SK-N-SH (cell line): ENCODE results near the gene ADCYAP1R1. TPM values are rescaled to one million over a fixed set of nuclear protein-coding genes. Genes with fewer than 3 reads are reported as not detected.

Experiments used
- CTCF ChIA-PET: fragments of 300-600, 350-600 bp; formaldehyde crosslinking; extraction: SDS; loops from one replicate; lab custom pipeline; 2021; lab: Yijun Ruan, JAX
- POLR2A ChIA-PET: fragments of 350-600 bp; sonication (Branson Sonifier 250); formaldehyde crosslinking; extraction: SDS; loops from one replicate; lab custom pipeline; 2020; ENCODE audit warnings: antibody characterized with exemption, inconsistent platforms; lab: Yijun Ruan, JAX
- DNase-seq: peaks from one replicate; pipeline ENCODE4 v3.0.0; 2012
- H2AFZ ChIP-seq: fragments of 200-600 bp; sonication (generic); 2 replicates; pipeline ENCODE4 v1.8.1; 2016; ENCODE audit warnings: antibody characterized with exemption, mild to moderate bottlenecking, low read depth
- H3F3A ChIP-seq: fragments of 200-600 bp; sonication (generic); replicated peaks from 2 replicates; pipeline ENCODE3; 2016; ENCODE audit warnings: antibody characterized with exemption, mild to moderate bottlenecking; ENCODE audit not compliant: insufficient read depth
- H3K27ac ChIP-seq, 2 experiments: fragments of 200-500 bp in 1 of 2; fragments of 200-600 bp in 1 of 2; sonication (Bioruptor generic) in 1 of 2; sonication (generic), shearing (Covaris generic) in 1 of 2; 2 replicates each; pipeline versions ENCODE4 v1.5.1 to v1.6.1; 2014 to 2016; ENCODE audit warnings: low read depth in 2 of 2, inconsistent platforms in 1 of 2, low read length in 1 of 2, mild to moderate bottlenecking in 1 of 2, mixed read lengths in 1 of 2
- H3K27me3 ChIP-seq: fragments of 200-600 bp; sonication (generic), shearing (Covaris generic); 2 replicates; pipeline ENCODE4 v1.6.1; 2016; ENCODE audit warnings: mixed run types; ENCODE audit not compliant: insufficient read depth
- H3K36me3 ChIP-seq, 2 experiments: fragments of 200-500 bp in 1 of 2; fragments of 200-600 bp in 1 of 2; sonication (Bioruptor generic) in 1 of 2; sonication (generic) in 1 of 2; replicated peaks in 1 of 2; 2 replicates each; pipeline versions ENCODE3 to v1.5.1; 2014 to 2016; ENCODE audit warnings: low read length in 1 of 2, mild to moderate bottlenecking in 1 of 2; ENCODE audit not compliant: insufficient read depth in 2 of 2, control insufficient read depth in 1 of 2
- H3K4me1 ChIP-seq, 2 experiments: fragments of 200-500 bp in 1 of 2; fragments of 200-600 bp in 1 of 2; sonication (Bioruptor generic) in 1 of 2; sonication (generic), shearing (Covaris generic) in 1 of 2; 2 replicates each; pipeline versions ENCODE4 v1.5.1 to v1.6.1; 2014 to 2016; ENCODE audit warnings: low read depth in 1 of 2, low read length in 1 of 2, mixed run types in 1 of 2; ENCODE audit not compliant: insufficient read depth in 2 of 2, control insufficient read depth in 1 of 2
- H3K4me2 ChIP-seq: fragments of 200-600 bp; sonication (generic), shearing (Covaris generic); 2 replicates; pipeline ENCODE4 v1.6.1; 2017; ENCODE audit warnings: mixed run types
- H3K4me3 ChIP-seq, 2 experiments: fragments of 200-500 bp in 1 of 2; fragments of 200-600 bp in 1 of 2; sonication (Bioruptor generic) in 1 of 2; sonication (generic), shearing (Covaris generic) in 1 of 2; 2 replicates each; pipeline versions ENCODE4 v1.5.1 to v1.8.1; 2014 to 2016; ENCODE audit warnings: low read depth in 2 of 2, inconsistent platforms in 1 of 2, low read length in 1 of 2, mild to moderate bottlenecking in 1 of 2, mixed read lengths in 1 of 2, moderate library complexity in 1 of 2
- H3K79me2 ChIP-seq: fragments of 200-600 bp; sonication (generic); 2 replicates; pipeline ENCODE4 v1.8.1; 2017; ENCODE audit warnings: mild to moderate bottlenecking; ENCODE audit not compliant: insufficient read depth
- H3K9ac ChIP-seq: fragments of 200-600 bp; sonication (generic); 2 replicates; pipeline ENCODE4 v1.6.1; 2017; ENCODE audit warnings: mixed run types
- H3K9me2 ChIP-seq: fragments of 200-600 bp; sonication (generic); 2 replicates; pipeline ENCODE4 v1.6.1; 2017; ENCODE audit warnings: mixed run types
- H3K9me3 ChIP-seq: fragments of 200-600 bp; sonication (generic); 2 replicates; pipeline ENCODE4 v1.6.1; 2017; ENCODE audit warnings: mixed run types, mild to moderate bottlenecking, moderate library complexity
- H4K20me1 ChIP-seq: fragments of 200-600 bp; sonication (generic); 2 replicates; pipeline ENCODE4 v1.6.1; 2017; ENCODE audit warnings: mild to moderate bottlenecking, mixed run types; ENCODE audit not compliant: insufficient read depth
- CHD2 ChIP-seq: fragments of 150-350 bp; IDR thresholded peaks from 2 replicates; pipeline ENCODE4 v1.6.1; 2018; ENCODE audit warnings: low read length; ENCODE audit not compliant: partially characterized antibody
- ELF1 ChIP-seq: IDR thresholded peaks from 2 replicates; pipeline ENCODE4 v1.4.0; 2012
- EP300 ChIP-seq, 2 experiments: IDR thresholded peaks; 2 replicates each; pipeline versions ENCODE4 v1.4.0 to v1.6.1; 2012; ENCODE audit warnings: borderline replicate concordance in 1 of 2, low read depth in 1 of 2, low read length in 1 of 2
- GABPA ChIP-seq: IDR thresholded peaks from 2 replicates; pipeline ENCODE4 v1.4.0; 2012; ENCODE audit warnings: low read depth, mild to moderate bottlenecking
- IRF3 ChIP-seq: fragments of 150-350 bp; IDR thresholded peaks from 2 replicates; pipeline ENCODE4 v1.6.1; 2016; ENCODE audit warnings: mild to moderate bottlenecking, low read depth, low read length
- MEF2A ChIP-seq: IDR thresholded peaks from 2 replicates; pipeline ENCODE4 v1.4.0; 2012; ENCODE audit warnings: low read depth, borderline replicate concordance
- MXI1 ChIP-seq: IDR thresholded peaks from 2 replicates; pipeline ENCODE4 v1.6.1; 2012; ENCODE audit warnings: mild to moderate bottlenecking, low read depth, low read length, improper control_type of control experiment
- NFIC ChIP-seq: IDR thresholded peaks from 2 replicates; pipeline ENCODE4 v1.4.0; 2012; ENCODE audit warnings: borderline replicate concordance
- NRF1 ChIP-seq: IDR thresholded peaks from 2 replicates; pipeline ENCODE4 v1.6.1; 2012; ENCODE audit warnings: low read depth, mild to moderate bottlenecking, low read length
- POLR2AphosphoS5 ChIP-seq: IDR thresholded peaks from 2 replicates; pipeline ENCODE4 v1.6.1; 2012; ENCODE audit warnings: low read depth, low read length
- RAD21 ChIP-seq: IDR thresholded peaks from 2 replicates; pipeline ENCODE4 v1.6.1; 2012; ENCODE audit warnings: mild to moderate bottlenecking, low read length
- RCOR1 ChIP-seq: fragments of 150-350 bp; IDR thresholded peaks from 2 replicates; pipeline ENCODE4 v1.6.1; 2017; ENCODE audit warnings: antibody characterized with exemption, low read length
- REST ChIP-seq: IDR thresholded peaks from 2 replicates; pipeline ENCODE4 v1.6.1; 2012; ENCODE audit warnings: mild to moderate bottlenecking, low read depth, low read length, moderate library complexity
- RFX5 ChIP-seq: IDR thresholded peaks from 2 replicates; pipeline ENCODE4 v1.6.1; 2012; ENCODE audit warnings: mild to moderate bottlenecking, improper control_type of control experiment, low read length
- TCF12 ChIP-seq: IDR thresholded peaks from 2 replicates; pipeline ENCODE4 v1.4.0; 2012
- USF1 ChIP-seq: IDR thresholded peaks from 2 replicates; pipeline ENCODE4 v1.4.0; 2012; ENCODE audit warnings: low read depth, borderline replicate concordance
- YY1 ChIP-seq: IDR thresholded peaks from 2 replicates; pipeline ENCODE4 v1.4.0; 2012; ENCODE audit warnings: low read depth, mild to moderate bottlenecking
- ZBTB33 ChIP-seq: IDR thresholded peaks from 2 replicates; pipeline ENCODE4 v1.4.0; 2012; ENCODE audit warnings: low read depth, borderline replicate concordance
- WGBS: methylation state at CpG from one replicate; pipeline ENCODE4 v1.1.6; 2017; ENCODE audit warnings: low lambda C conversion rate; 5-methylcytosine and 5-hydroxymethylcytosine counted together
- polyA plus RNA-seq, 3 experiments: library from polyadenylated mRNA; depleted of rRNA; stranded (reverse); fragments of >200 nt; gene quantifications; 2 replicates each; pipeline ENCODE4 v1.2.3, GENCODE V29; 2012

Gene ADCYAP1R1
- polyA plus RNA-seq, 1 of the 3 experiments (the other 2 are of a cell fraction), result 0.08 TPM

GRCh38 chr7:31070991-31071644 is 19.0 kb downstream of the ADCYAP1R1 start:
- Histone ChIP-seq H3K4me1 (no peaks in the 10 kb centered on the region; a peak in 1 of 4 replicates), H3K9me3 (no peaks in the 10 kb centered on the region), H3K4me3 (no peak overlapping the region), H2AFZ (no peak overlapping the region), H3K27ac (no peak overlapping the region), H3F3A (no peaks in the 10 kb centered on the region), H3K27me3 (peaks cover 23% of the 10 kb centered on the region; the same call in 1 of the 2 replicates), H3K9ac (no peak overlapping the region), H3K36me3 (no peaks in the 10 kb centered on the region), H3K4me2 (no peak overlapping the region), H3K9me2 (no peaks in the 10 kb centered on the region), H3K79me2 (no peaks in the 10 kb centered on the region), H4K20me1 (no peaks in the 10 kb centered on the region)
- 28% methylated on average over 8 of the region's 8 CpGs for WGBS
- no peak for TF ChIP-seq CHD2
- no peak for TF ChIP-seq RAD21
- no peak for TF ChIP-seq EP300 (IDR thresholded peaks at IDR 0.05; ENCODE audit: borderline replicate concordance in 1 of 2, low read depth in 1 of 2, low read length in 1 of 2)
- no peak for TF ChIP-seq RCOR1
- TF ChIP-seq TCF12, result no peak
- no peak for TF ChIP-seq MEF2A
- TF ChIP-seq MXI1, result no peak
- no peak for TF ChIP-seq RFX5
- TF ChIP-seq NFIC, result no peak
- TF ChIP-seq NRF1, result no peak
- no peak for TF ChIP-seq ELF1
- TF ChIP-seq POLR2AphosphoS5, result no peak
- no peak for TF ChIP-seq IRF3
- no peak for TF ChIP-seq REST
- no peak for TF ChIP-seq GABPA
- no peak for TF ChIP-seq ZBTB33
- TF ChIP-seq USF1, result no peak
- TF ChIP-seq YY1, result no peak
- POLR2A ChIA-PET, result no interaction called here
- DNase-seq, result no peak
- CTCF ChIA-PET, result interaction anchor here (1.1 to 7.5 kb wide), 6 partner anchors 10 to 270 kb away, joined by 3 to 49 read pairs (median 18); no protein-coding TSS in a partner anchor
